Measurements from ENCODE around the gene FCER2.
"Not testable (repeated sequence)": the region's sequence is repeated elsewhere in the genome, so short reads cannot be mapped to it uniquely, and the experiment has no call there.

FCER2 gene

GRCh38 chr19:7701654-7702457 lies at the start of gene FCER2:
Gene FCER2, minus strand, starts transcription at chr19:7702131. Its CDS starts 2,371 bp downstream, at chr19:7699760.
- DNase-seq, result peak in 1 of 2 donors; percentile 61

- DNase-seq, result peak; percentile 24 to 56
Observed at GRCh38 chr19:7751157-7751783, 49.3 kb upstream of the FCER2 start.

GRCh38 chr19:7748756-7749155 lies 46.8 kb upstream of the FCER2 start:
- no peak for DNase-seq

GRCh38 chr19:7748171-7748570 lies 46.2 kb upstream of the FCER2 start:
- DNase-seq, result no peak

GRCh38 chr19:7746903-7747884 lies 45.3 kb upstream of the FCER2 start, which contains the start of gene CD209:
Gene CD209, minus strand, starts transcription at chr19:7747534. Its CDS starts 23 bp downstream, at chr19:7747511.
- no peak for DNase-seq

- not testable (repeated sequence) for DNase-seq
Observed at GRCh38 chr19:7746306-7746705, 44.4 kb upstream of the FCER2 start.

GRCh38 chr19:7744871-7745650 lies 43.1 kb upstream of the FCER2 start:
- no peak for DNase-seq

- DNase-seq, result no peak
Observed at GRCh38 chr19:7744199-7744786, 42.4 kb upstream of the FCER2 start.

GRCh38 chr19:7743425-7743841 lies 41.5 kb upstream of the FCER2 start:
- no peak for DNase-seq

- no peak for DNase-seq
Observed at GRCh38 chr19:7742991-7743390, 41.1 kb upstream of the FCER2 start.

- DNase-seq, result no peak
Observed at GRCh38 chr19:7742575-7742974, 40.6 kb upstream of the FCER2 start.

- no peak for DNase-seq
Observed at GRCh38 chr19:7740682-7741054, 38.7 kb upstream of the FCER2 start.

GRCh38 chr19:7739801-7740681 lies 38.1 kb upstream of the FCER2 start:
- no peak for DNase-seq

- no peak for DNase-seq
Observed at GRCh38 chr19:7739211-7739755, 37.4 kb upstream of the FCER2 start.

- DNase-seq, result no peak
Observed at GRCh38 chr19:7738023-7738422, 36.1 kb upstream of the FCER2 start.

- DNase-seq, result no peak
Observed at GRCh38 chr19:7737215-7737614, 35.3 kb upstream of the FCER2 start.

- no peak for DNase-seq
Observed at GRCh38 chr19:7736148-7736547, 34.2 kb upstream of the FCER2 start.

- peak in 1 of 2 donors; percentile 42 for DNase-seq
Observed at GRCh38 chr19:7734220-7735203, 32.6 kb upstream of the FCER2 start.

GRCh38 chr19:7733376-7733775 lies 31.4 kb upstream of the FCER2 start:
- DNase-seq, result no peak
